ENCODE data around the gene INPP1. TPM values are rescaled to one million over a fixed set of nuclear protein-coding genes. Genes with fewer than 3 reads are reported as not detected.
A peak's percentile ranks its signal among the peaks of the same experiment; 100 is the strongest.

The INPP1 gene
- total RNA-seq, 2 experiments from 2014 or later: not detected

DNA sequence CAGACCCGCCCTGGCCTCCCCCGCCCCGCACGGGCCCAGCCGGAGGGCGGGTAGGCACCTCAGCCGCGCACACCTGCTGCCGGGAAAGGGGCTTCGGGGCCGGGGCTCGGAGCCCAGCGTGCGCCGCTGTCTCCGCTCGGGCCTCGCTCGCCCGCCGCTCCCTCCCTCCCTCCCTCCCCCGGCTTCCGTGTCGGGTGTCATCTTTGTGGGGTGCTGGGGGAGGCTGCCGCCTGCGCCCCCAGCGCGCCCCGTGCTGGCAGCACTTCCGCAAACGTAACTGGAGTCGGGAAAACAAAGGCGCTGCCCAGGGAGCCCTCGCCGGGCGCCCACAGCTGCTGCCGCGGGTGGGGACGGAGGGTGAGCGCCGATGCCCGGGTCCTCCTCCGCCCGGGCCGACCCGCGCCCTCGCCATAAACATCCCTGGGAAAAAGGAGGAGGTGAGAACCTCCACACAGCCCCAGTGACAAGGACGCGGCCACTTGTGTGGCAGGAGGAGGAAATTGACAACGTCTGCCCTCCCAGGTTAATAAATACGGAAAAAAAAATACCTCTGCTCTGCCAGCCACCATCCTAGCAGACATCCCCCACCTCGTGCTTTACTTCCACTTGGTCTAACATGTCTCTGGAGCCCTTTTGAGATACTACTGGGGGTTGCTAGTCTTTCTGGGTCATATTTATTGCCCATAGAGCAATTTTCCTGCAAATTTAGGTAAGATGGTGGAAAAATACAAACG, 65.3 kb downstream of the INPP1 start:
- Histone ChIP-seq H3K9me3 (ENCODE audit: low read length) (no peaks in the 10 kb centered on the region), H3K4me2 (ENCODE audit: low read length) (peak overlapping the region; percentile 74), H3K79me2 (ENCODE audit: insufficient read depth, low read depth, low read length) (no peaks in the 10 kb centered on the region), H3K4me1 (ENCODE audit: insufficient read depth, low read length, poor library complexity, severe bottlenecking) (peaks cover 16% of the 10 kb centered on the region), H3K27ac (ENCODE audit: low read depth, low read length, poor library complexity, severe bottlenecking) (peak overlapping the region; percentile 46), H4K20me1 (ENCODE audit: insufficient read depth, low read length) (no peaks in the 10 kb centered on the region), H3K36me3 (ENCODE audit: insufficient read depth, low read length) (no peaks in the 10 kb centered on the region), H2AFZ (ENCODE audit: low read length) (peak overlapping the region; percentile 94), H3K4me3 (ENCODE audit: low read depth, low read length, poor library complexity, severe bottlenecking) (peak overlapping the region; percentile 84), H3K9me2 (ENCODE audit: insufficient read depth, low read length) (no peaks in the 10 kb centered on the region)
- POLR2A ChIA-PET: interaction anchor here (0.7 kb wide), 1 partner anchor 239 kb away, joined by 3 read pairs; no protein-coding TSS in a partner anchor
- intact Hi-C loops (cut with micrococcal nuclease; ENCODE audit: unreplicated experiment): loop anchor here (2.0 to 5.0 kb wide), 5 partner anchors 60 to 474 kb away; partner anchors contain the start of genes GLS and NAB1
- TF ChIP-seq EZH2phosphoT487 (IDR thresholded peaks at IDR 0.05; ENCODE audit: borderline replicate concordance, low read depth, low read length) (no peak), CTCF (conservative IDR thresholded peaks at IDR 0.05; ENCODE audit: low read length) (no peak)
- CTCF ChIA-PET (ENCODE audit: unreplicated experiment): no interaction called here
- BruUV-seq (replicated peaks): no TSS peak
- peak; percentile 65 for DNase-seq (ENCODE audit: low spot score)

DNA sequence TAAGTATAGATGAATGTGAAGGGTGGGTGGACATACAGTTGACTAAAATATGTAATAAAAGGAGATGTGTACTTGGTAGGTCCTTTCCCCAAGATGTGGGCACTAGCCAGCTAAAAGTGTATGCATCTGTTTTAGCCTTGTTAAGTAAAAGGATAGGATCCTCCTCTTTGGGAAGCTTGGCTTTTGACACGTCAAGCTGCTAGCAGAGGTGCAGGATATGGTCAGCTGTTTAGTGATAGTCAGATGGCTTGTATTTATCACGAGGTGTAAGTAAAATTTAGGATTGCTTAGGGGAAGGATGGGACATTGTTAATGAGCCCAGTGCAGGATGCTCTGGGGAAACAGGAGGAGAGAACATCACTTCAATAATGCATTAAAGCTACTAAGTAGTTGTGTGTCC, 66.2 kb downstream of the INPP1 start:
- ChIA-PET CTCF (ENCODE audit: unreplicated experiment) (no interaction called here), POLR2A (interaction anchor here (0.6 to 1.3 kb wide), 6 partner anchors 10 to 477 kb away, joined by 3 to 5 read pairs (median 4); no protein-coding TSS in a partner anchor)
- H3K79me2 ChIP-seq (ENCODE audit: insufficient read depth, low read depth, low read length): no peaks in the 10 kb centered on the region

More for the DNA sequence above, 66.2 kb downstream of the INPP1 start:
- Histone ChIP-seq H3K9me3 (ENCODE audit: low read length) (no peaks in the 10 kb centered on the region), H3K36me3 (ENCODE audit: insufficient read depth, low read length) (no peaks in the 10 kb centered on the region), H3K4me1 (ENCODE audit: insufficient read depth, low read length, poor library complexity, severe bottlenecking) (peaks cover 16% of the 10 kb centered on the region), H4K20me1 (ENCODE audit: insufficient read depth, low read length) (no peaks in the 10 kb centered on the region), H2AFZ (ENCODE audit: low read length) (peak overlapping the region; percentile 94; the same call in 1 of the 2 replicates), H3K4me2 (ENCODE audit: low read length) (peak overlapping the region; percentile 74), H3K9me2 (ENCODE audit: insufficient read depth, low read length) (no peaks in the 10 kb centered on the region), H3K27ac (ENCODE audit: low read depth, low read length, poor library complexity, severe bottlenecking) (no peak overlapping the region), H3K4me3 (ENCODE audit: low read depth, low read length, poor library complexity, severe bottlenecking) (peak overlapping the region; percentile 84)
- DNase-seq (ENCODE audit: low spot score): no peak
- no TSS peak for BruUV-seq (replicated peaks)
- no peak for TF ChIP-seq CTCF (conservative IDR thresholded peaks at IDR 0.05; ENCODE audit: low read length)
- TF ChIP-seq EZH2phosphoT487 (IDR thresholded peaks at IDR 0.05; ENCODE audit: borderline replicate concordance, low read depth, low read length): no peak
- intact Hi-C loops (cut with micrococcal nuclease; ENCODE audit: unreplicated experiment): loop anchor here (2.0 to 5.0 kb wide), 5 partner anchors 59 to 473 kb away; partner anchors contain the start of genes GLS and NAB1

Measured in OCI-LY7 (cell line).